SK-N-SH (cell line): Measurements from ENCODE around the gene STX1A. TPM values are rescaled to one million over a fixed set of nuclear protein-coding genes. Genes with fewer than 3 reads are reported as not detected.

Experiments
- CTCF ChIA-PET: fragments of 300-600, 350-600 bp; formaldehyde crosslinking; extraction: SDS; loops from one replicate; lab custom pipeline; 2021; lab: Yijun Ruan, JAX
- POLR2A ChIA-PET: fragments of 350-600 bp; sonication (Branson Sonifier 250); formaldehyde crosslinking; extraction: SDS; loops from one replicate; lab custom pipeline; 2020; ENCODE audit warnings: antibody characterized with exemption, inconsistent platforms; lab: Yijun Ruan, JAX
- DNase-seq: peaks from one replicate; pipeline ENCODE4 v3.0.0; 2012
- H2AFZ ChIP-seq: fragments of 200-600 bp; sonication (generic); 2 replicates; pipeline ENCODE4 v1.8.1; 2016; ENCODE audit warnings: antibody characterized with exemption, mild to moderate bottlenecking, low read depth
- H3F3A ChIP-seq: fragments of 200-600 bp; sonication (generic); replicated peaks from 2 replicates; pipeline ENCODE3; 2016; ENCODE audit warnings: antibody characterized with exemption, mild to moderate bottlenecking; ENCODE audit not compliant: insufficient read depth
- H3K27ac ChIP-seq, 2 experiments: fragments of 200-500 bp in 1 of 2; fragments of 200-600 bp in 1 of 2; sonication (Bioruptor generic) in 1 of 2; sonication (generic), shearing (Covaris generic) in 1 of 2; 2 replicates each; pipeline versions ENCODE4 v1.5.1 to v1.6.1; 2014 to 2016; ENCODE audit warnings: low read depth in 2 of 2, inconsistent platforms in 1 of 2, low read length in 1 of 2, mild to moderate bottlenecking in 1 of 2, mixed read lengths in 1 of 2
- H3K27me3 ChIP-seq: fragments of 200-600 bp; sonication (generic), shearing (Covaris generic); 2 replicates; pipeline ENCODE4 v1.6.1; 2016; ENCODE audit warnings: mixed run types; ENCODE audit not compliant: insufficient read depth
- H3K36me3 ChIP-seq, 2 experiments: fragments of 200-500 bp in 1 of 2; fragments of 200-600 bp in 1 of 2; sonication (Bioruptor generic) in 1 of 2; sonication (generic) in 1 of 2; replicated peaks in 1 of 2; 2 replicates each; pipeline versions ENCODE3 to v1.5.1; 2014 to 2016; ENCODE audit warnings: low read length in 1 of 2, mild to moderate bottlenecking in 1 of 2; ENCODE audit not compliant: insufficient read depth in 2 of 2, control insufficient read depth in 1 of 2
- H3K4me1 ChIP-seq, 2 experiments: fragments of 200-500 bp in 1 of 2; fragments of 200-600 bp in 1 of 2; sonication (Bioruptor generic) in 1 of 2; sonication (generic), shearing (Covaris generic) in 1 of 2; 2 replicates each; pipeline versions ENCODE4 v1.5.1 to v1.6.1; 2014 to 2016; ENCODE audit warnings: low read depth in 1 of 2, low read length in 1 of 2, mixed run types in 1 of 2; ENCODE audit not compliant: insufficient read depth in 2 of 2, control insufficient read depth in 1 of 2
- H3K4me2 ChIP-seq: fragments of 200-600 bp; sonication (generic), shearing (Covaris generic); 2 replicates; pipeline ENCODE4 v1.6.1; 2017; ENCODE audit warnings: mixed run types
- H3K4me3 ChIP-seq, 2 experiments: fragments of 200-500 bp in 1 of 2; fragments of 200-600 bp in 1 of 2; sonication (Bioruptor generic) in 1 of 2; sonication (generic), shearing (Covaris generic) in 1 of 2; 2 replicates each; pipeline versions ENCODE4 v1.5.1 to v1.8.1; 2014 to 2016; ENCODE audit warnings: low read depth in 2 of 2, inconsistent platforms in 1 of 2, low read length in 1 of 2, mild to moderate bottlenecking in 1 of 2, mixed read lengths in 1 of 2, moderate library complexity in 1 of 2
- H3K79me2 ChIP-seq: fragments of 200-600 bp; sonication (generic); 2 replicates; pipeline ENCODE4 v1.8.1; 2017; ENCODE audit warnings: mild to moderate bottlenecking; ENCODE audit not compliant: insufficient read depth
- H3K9ac ChIP-seq: fragments of 200-600 bp; sonication (generic); 2 replicates; pipeline ENCODE4 v1.6.1; 2017; ENCODE audit warnings: mixed run types
- H3K9me2 ChIP-seq: fragments of 200-600 bp; sonication (generic); 2 replicates; pipeline ENCODE4 v1.6.1; 2017; ENCODE audit warnings: mixed run types
- H3K9me3 ChIP-seq: fragments of 200-600 bp; sonication (generic); 2 replicates; pipeline ENCODE4 v1.6.1; 2017; ENCODE audit warnings: mixed run types, mild to moderate bottlenecking, moderate library complexity
- H4K20me1 ChIP-seq: fragments of 200-600 bp; sonication (generic); 2 replicates; pipeline ENCODE4 v1.6.1; 2017; ENCODE audit warnings: mild to moderate bottlenecking, mixed run types; ENCODE audit not compliant: insufficient read depth
- CHD2 ChIP-seq: fragments of 150-350 bp; IDR thresholded peaks from 2 replicates; pipeline ENCODE4 v1.6.1; 2018; ENCODE audit warnings: low read length; ENCODE audit not compliant: partially characterized antibody
- JUND ChIP-seq: IDR thresholded peaks from 2 replicates; pipeline ENCODE4 v1.4.0; 2012
- PBX3 ChIP-seq: IDR thresholded peaks from 2 replicates; pipeline ENCODE4; 2012
- RXRA ChIP-seq: IDR thresholded peaks from 2 replicates; pipeline ENCODE4 v1.4.0; 2012; ENCODE audit warnings: low read depth, mild to moderate bottlenecking, borderline replicate concordance
- SIN3A ChIP-seq: IDR thresholded peaks from 2 replicates; pipeline ENCODE4 v1.6.1; 2012; ENCODE audit warnings: low read depth, mild to moderate bottlenecking, low read length, moderate library complexity, borderline replicate concordance
- TCF12 ChIP-seq: IDR thresholded peaks from 2 replicates; pipeline ENCODE4 v1.4.0; 2012
- YY1 ChIP-seq: IDR thresholded peaks from 2 replicates; pipeline ENCODE4 v1.4.0; 2012; ENCODE audit warnings: low read depth, mild to moderate bottlenecking
- ZBTB33 ChIP-seq: IDR thresholded peaks from 2 replicates; pipeline ENCODE4 v1.4.0; 2012; ENCODE audit warnings: low read depth, borderline replicate concordance
- WGBS: methylation state at CpG from one replicate; pipeline ENCODE4 v1.1.6; 2017; ENCODE audit warnings: low lambda C conversion rate; 5-methylcytosine and 5-hydroxymethylcytosine counted together
- polyA plus RNA-seq, 3 experiments: library from polyadenylated mRNA; depleted of rRNA; stranded (reverse); fragments of >200 nt; gene quantifications; 2 replicates each; pipeline ENCODE4 v1.2.3, GENCODE V29; 2012

The STX1A gene
- polyA plus RNA-seq, 1 of the 3 experiments (the other 2 are of a cell fraction): 91.1 TPM

- Histone ChIP-seq H3K4me1 (peaks cover 7 to 13% of the 10 kb centered on the region in 2 experiments; a peak in 2 of 4 replicates), H3K27me3 (no peaks in the 10 kb centered on the region), H3F3A (peaks cover 10% of the 10 kb centered on the region), H4K20me1 (no peaks in the 10 kb centered on the region), H3K27ac (peak overlapping the region; percentile 82 to 87), H3K9me3 (no peaks in the 10 kb centered on the region), H2AFZ (peak overlapping the region; percentile 78; the same call in 1 of the 2 replicates), H3K9ac (peak overlapping the region; percentile 92), H3K4me3 (peak overlapping the region; percentile 76 to 93), H3K9me2 (no peaks in the 10 kb centered on the region), H3K79me2 (peaks cover 28% of the 10 kb centered on the region; the same call in 1 of the 2 replicates), H3K36me3 (peaks cover 8 to 11% of the 10 kb centered on the region in 2 experiments), H3K4me2 (peak overlapping the region; percentile 100)
- POLR2A ChIA-PET: interaction anchor here (1.0 to 2.0 kb wide), 3 partner anchors 69 to 116 kb away, joined by 3 to 5 read pairs (median 5); no protein-coding TSS in a partner anchor
- WGBS: 3% methylated on average over 23 of the region's 24 CpGs
- DNase-seq: peak; percentile 94
- 0 out of 2 replicates have a peak, but pooled peaks have one; percentile 15 for TF ChIP-seq SIN3A
- no peak for TF ChIP-seq CHD2
- CTCF ChIA-PET: interaction anchor here (1.2 to 12.8 kb wide), 8 partner anchors 15 to 468 kb away, joined by 3 to 272 read pairs (median 6); partner anchors contain the start of gene STX1A
These were observed 18.7 kb upstream of the STX1A start for GRCh38 chr7:73738220-73738611.

GRCh38 chr7:73737491-73738219 lies 18.2 kb upstream of the STX1A start:
- DNase-seq: no peak
- Histone ChIP-seq H3K27me3 (no peaks in the 10 kb centered on the region), H3F3A (peaks cover 10% of the 10 kb centered on the region), H3K9me2 (no peaks in the 10 kb centered on the region), H3K79me2 (peaks cover 28% of the 10 kb centered on the region; the same call in 1 of the 2 replicates), H3K4me3 (peak overlapping the region; percentile 76 to 93), H3K9me3 (no peaks in the 10 kb centered on the region), H2AFZ (no peak overlapping the region), H3K4me2 (peak overlapping the region; percentile 100), H3K36me3 (peaks cover 8 to 11% of the 10 kb centered on the region in 2 experiments)
- 71% methylated on average over 17 of the region's 17 CpGs for WGBS
- ChIA-PET POLR2A (interaction anchor here (2.0 kb wide), 1 partner anchor 69 kb away, joined by 5 read pairs; no protein-coding TSS in a partner anchor), CTCF (interaction anchor here (1.0 to 12.8 kb wide), 7 partner anchors 14 to 469 kb away, joined by 3 to 272 read pairs (median 6); partner anchors contain the start of gene STX1A)
- TF ChIP-seq JUND (no peak), YY1 (no peak), RXRA (no peak), CHD2 (no peak), ZBTB33 (no peak), TCF12 (no peak), PBX3 (no peak)
- TF ChIP-seq, all 33 proteins: peak for 0
- peak overlapping the region; percentile 92 for H3K9ac ChIP-seq
- H3K27ac ChIP-seq: peak overlapping the region; percentile 31 to 87; a peak in 3 of 4 replicates
- peaks cover 7 to 13% of the 10 kb centered on the region in 2 experiments; a peak in 2 of 4 replicates for H3K4me1 ChIP-seq
- no peaks in the 10 kb centered on the region for H4K20me1 ChIP-seq
